Omental fat pad (tissue), 4 donors: ENCODE data around the gene MAPKAPK2. TPM values are rescaled to one million over a fixed set of nuclear protein-coding genes. Genes with fewer than 3 reads are reported as not detected.

ENCODE experiments used
- ATAC-seq: fragments of 150-250 bp; one replicate; pipeline ENCODE4 v1.9.1; 2016; ENCODE audit warnings: mild to moderate bottlenecking, moderate library complexity; ENCODE audit not compliant: low FRiP score
- DNase-seq: peaks from one replicate; pipeline ENCODE4 v3.0.0-alpha.2; 2019; ENCODE audit warnings: low spot score
- CTCF ChIP-seq, 3 donors: fragments of 450-650 bp; IDR thresholded peaks; one replicate each; pipeline ENCODE4 v1.5.1; 2016 to 2017; ENCODE audit warnings: antibody characterized with exemption in 3 of 3, mild to moderate bottlenecking in 3 of 3, moderate library complexity in 2 of 3
- total RNA-seq, 4 donors: library from RNA; depleted of rRNA; stranded (reverse); fragments of >200 nt; gene quantifications; one replicate each; pipeline ENCODE4 v1.1.0, GENCODE V29; 2016

Gene MAPKAPK2
- total RNA-seq, 4 donors from 2014 or later: 52.0 to 151 (median 79.9) TPM

DNA sequence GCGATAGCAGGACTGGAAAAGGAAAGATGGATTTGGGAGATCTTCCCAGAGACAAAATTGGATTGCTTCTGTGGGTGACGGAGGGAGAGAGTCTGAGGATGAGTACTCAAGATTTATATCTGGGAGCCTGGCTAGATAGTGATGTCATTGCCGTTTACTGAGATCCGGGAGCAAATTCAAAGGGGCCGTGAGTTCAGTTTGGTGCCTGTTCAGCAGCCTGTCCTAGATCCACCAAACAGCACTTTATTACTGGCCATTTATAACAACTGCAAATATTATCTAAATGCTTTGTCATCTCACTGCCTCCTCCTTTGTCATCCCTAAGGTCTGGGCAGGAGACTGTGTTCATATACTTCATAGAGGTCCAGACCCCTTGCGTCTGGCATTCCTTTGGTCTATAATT lies 29.2 kb downstream of the MAPKAPK2 start:
- DNase-seq (no peak), ATAC-seq (no peak)
- TF ChIP-seq CTCF (IDR thresholded peaks at IDR 0.05): no peak

DNA sequence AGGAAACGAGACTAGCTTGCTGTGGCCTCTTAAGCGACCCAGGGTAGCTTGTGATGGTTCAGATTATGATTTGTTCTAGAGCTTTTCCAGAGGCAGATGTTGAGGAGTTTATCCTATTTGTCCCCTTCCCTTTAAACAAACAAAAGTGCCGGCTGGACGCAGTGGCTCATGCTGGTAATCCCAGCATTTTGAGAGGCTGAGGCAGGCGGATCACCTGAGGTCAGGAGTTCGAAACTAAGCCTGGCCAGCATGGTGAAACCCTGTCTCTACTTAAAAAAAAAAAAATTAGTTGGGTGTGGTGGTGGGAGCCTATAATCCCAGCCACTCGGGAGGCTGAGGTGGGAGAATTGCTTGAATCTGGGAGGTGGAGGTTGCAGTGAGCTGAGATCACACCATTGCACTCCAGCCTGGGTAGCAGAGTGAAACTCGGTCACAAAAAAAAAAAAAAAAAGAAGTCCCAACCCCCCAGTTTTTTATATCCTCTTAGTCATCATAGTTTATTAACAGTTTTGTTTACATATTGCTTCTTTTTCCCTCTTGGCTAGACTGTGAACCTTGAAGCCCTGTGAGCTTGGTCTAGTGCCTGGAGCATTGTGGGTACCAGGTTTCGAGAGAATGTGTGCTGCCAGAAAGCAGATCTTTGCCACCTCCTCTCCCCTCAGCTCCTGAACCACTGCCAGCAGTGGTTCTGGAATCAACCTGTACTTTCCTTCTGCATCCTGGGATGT lies 29.8 kb downstream of the MAPKAPK2 start:
- TF ChIP-seq CTCF (IDR thresholded peaks at IDR 0.05): no peak
- DNase-seq (no peak), ATAC-seq (no peak)

DNA sequence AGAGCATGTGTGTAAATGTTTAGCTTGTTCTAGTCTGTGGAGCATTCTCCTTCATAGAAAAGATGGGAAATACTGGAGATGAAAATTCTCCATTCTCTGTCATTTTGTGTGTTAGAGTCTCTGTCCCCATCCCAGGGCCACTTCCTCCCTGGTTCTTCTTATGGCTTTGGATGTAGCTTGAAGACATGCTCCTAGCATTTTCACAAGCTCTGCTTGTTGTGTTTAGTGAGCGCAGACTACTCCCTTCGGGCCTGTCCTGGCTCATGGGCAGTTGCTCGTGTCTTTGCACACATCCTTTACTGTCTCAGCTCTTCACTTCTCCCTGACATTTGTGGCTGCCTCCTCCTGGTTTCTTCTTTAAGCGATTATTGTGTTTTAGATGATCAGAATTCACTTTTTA lies 30.4 kb downstream of the MAPKAPK2 start:
- ATAC-seq (no peak), DNase-seq (no peak)
- TF ChIP-seq CTCF (IDR thresholded peaks at IDR 0.05): no peak

DNA sequence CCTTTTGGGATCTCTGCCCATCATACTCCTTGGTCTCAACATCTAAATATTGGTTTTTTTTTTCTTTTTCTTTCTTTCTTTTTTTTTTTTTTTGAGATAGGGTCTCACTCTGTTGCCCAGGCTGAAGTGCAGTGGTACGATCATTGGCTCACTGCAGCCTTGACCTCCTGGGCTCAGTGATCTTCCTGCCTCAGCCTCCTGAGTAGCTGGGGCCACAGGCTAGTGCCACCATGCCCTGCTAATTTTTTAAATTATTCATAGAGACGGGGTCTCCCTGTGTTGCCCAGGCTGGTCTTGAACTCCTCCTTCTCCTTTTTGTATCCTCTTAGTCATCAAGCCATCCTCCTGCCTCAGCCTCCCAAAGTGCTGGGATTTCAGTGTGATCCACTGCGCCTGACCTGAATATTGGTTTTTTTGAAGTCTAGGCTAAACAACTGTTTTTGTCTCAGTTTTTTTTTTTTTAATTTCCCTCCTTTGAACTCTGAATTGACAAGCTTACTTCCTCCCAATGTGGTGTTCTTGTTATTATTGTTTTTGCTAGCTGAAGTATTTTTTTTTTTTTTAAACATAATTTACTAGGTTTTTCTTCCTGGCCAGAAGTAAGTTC lies 30.9 kb downstream of the MAPKAPK2 start:
- TF ChIP-seq CTCF (IDR thresholded peaks at IDR 0.05): no peak
- DNase-seq (no peak), ATAC-seq (no peak)

DNA sequence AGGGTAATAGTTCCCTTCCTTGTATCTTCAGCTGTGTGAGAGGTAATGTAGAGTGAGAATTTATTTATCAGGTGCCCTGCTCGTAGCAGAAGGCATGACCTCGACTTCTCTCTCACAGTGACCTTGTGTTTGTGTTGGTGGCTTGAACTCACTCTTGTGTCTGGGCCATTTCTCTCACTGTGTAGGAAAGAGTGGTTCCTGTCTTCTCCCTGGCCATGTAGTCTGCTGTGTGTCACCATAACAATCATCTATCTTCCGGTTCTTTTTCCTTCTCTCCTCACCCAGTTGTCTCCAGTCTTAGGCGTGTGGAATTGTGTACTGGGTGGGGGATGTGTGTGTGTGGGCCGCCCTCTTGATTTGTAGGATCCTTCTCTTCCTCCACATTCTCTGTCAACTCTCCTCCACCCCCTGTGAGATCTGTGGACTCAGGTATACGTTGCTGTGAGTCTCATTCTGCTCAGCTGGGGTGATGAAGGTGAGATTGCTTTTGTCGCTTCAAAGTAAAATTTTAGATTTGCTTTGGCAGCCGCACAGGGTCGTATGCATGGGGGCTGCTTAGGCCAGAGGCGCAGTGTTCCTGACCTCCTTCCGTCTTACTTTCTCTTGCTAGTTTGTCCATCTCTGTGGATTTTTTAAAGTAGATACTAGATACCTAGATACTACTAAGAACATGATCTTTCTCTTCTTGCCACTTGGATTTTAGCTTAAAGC lies 31.6 kb downstream of the MAPKAPK2 start:
- no peak for TF ChIP-seq CTCF (IDR thresholded peaks at IDR 0.05)
- no peak for ATAC-seq
- DNase-seq: no peak

GRCh38 chr1:206716870-206717673 lies 32.4 kb downstream of the MAPKAPK2 start:
- DNase-seq (no peak), ATAC-seq (no peak)
- TF ChIP-seq CTCF (IDR thresholded peaks at IDR 0.05): no peak
